Progenitor cell of endocrine pancreas (in vitro differentiated cells): ENCODE measurements around the gene C5orf63. TPM values are rescaled to one million over a fixed set of nuclear protein-coding genes. Genes with fewer than 3 reads are reported as not detected.
"Not testable (repeated sequence)": the region's sequence is repeated elsewhere in the genome, so short reads cannot be mapped to it uniquely, and the experiment has no call there.

Experiments used
- DNase-seq: peaks from one replicate; pipeline ENCODE4 v3.0.0; 2021; ENCODE audit warnings: low spot score; ENCODE audit not compliant: unreplicated experiment
- H3K27ac Mint-ChIP-seq: 2 replicates; pipeline ENCODE4 v1.8.0; 2021; ENCODE audit warnings: mild to moderate bottlenecking, moderate library complexity, mixed read lengths
- H3K27me3 Mint-ChIP-seq: 2 replicates; pipeline ENCODE4 v1.8.0; 2021; ENCODE audit warnings: mixed read lengths
- H3K36me3 Mint-ChIP-seq: 2 replicates; pipeline ENCODE4 v1.8.0; 2022; ENCODE audit warnings: mixed read lengths; ENCODE audit not compliant: insufficient read depth
- H3K4me1 Mint-ChIP-seq: 2 replicates; pipeline ENCODE4 v1.8.0; 2021; ENCODE audit warnings: low read depth, mixed read lengths
- H3K4me3 Mint-ChIP-seq: 2 replicates; pipeline ENCODE4 v1.8.0; 2021; ENCODE audit warnings: low read depth, mild to moderate bottlenecking, moderate library complexity, mixed read lengths
- H3K9me3 Mint-ChIP-seq: 2 replicates; pipeline ENCODE4 v1.8.0; 2021; ENCODE audit warnings: low read depth, mixed read lengths
- CTCF ChIP-seq: fragments of 200-600 bp; sonication (generic); IDR thresholded peaks from one replicate; pipeline ENCODE4 v1.5.0; 2021; ENCODE audit warnings: antibody characterized with exemption, mild to moderate bottlenecking; ENCODE audit not compliant: unreplicated experiment
- total RNA-seq: library from RNA; stranded (reverse); gene quantifications from 2 replicates; pipeline ENCODE4 v1.2.1, GENCODE V29; 2021

Gene C5orf63
- total RNA-seq, 1 donor from 2014 or later = 9.9 TPM

GRCh38 chr5:127022846-127023245 is 50.5 kb downstream of the C5orf63 start:
- Mint-ChIP-seq H3K27ac (no peak overlapping the region), H3K36me3 (no peaks in the 10 kb centered on the region), H3K4me3 (no peak overlapping the region), H3K9me3 (no peaks in the 10 kb centered on the region), H3K27me3 (no peaks in the 10 kb centered on the region), H3K4me1 (peaks cover 20% of the 10 kb centered on the region)
- no peak for DNase-seq
- TF ChIP-seq CTCF = no peak

- DNase-seq = no peak
- no peak overlapping the region for H3K4me3 Mint-ChIP-seq
- peaks cover 2% of the 10 kb centered on the region for H3K4me1 Mint-ChIP-seq
- TF ChIP-seq CTCF = no peak
- no peak overlapping the region for H3K27ac Mint-ChIP-seq
- peaks cover 1% of the 10 kb centered on the region for H3K36me3 Mint-ChIP-seq
- H3K27me3 Mint-ChIP-seq = no peaks in the 10 kb centered on the region
- no peaks in the 10 kb centered on the region for H3K9me3 Mint-ChIP-seq
Measured at GRCh38 chr5:127019928-127020327, 53.4 kb downstream of the C5orf63 start.

GRCh38 chr5:127016722-127017121 is 56.6 kb downstream of the C5orf63 start:
- not testable (repeated sequence) for H3K4me3 Mint-ChIP-seq, H3K27ac Mint-ChIP-seq, H3K36me3 Mint-ChIP-seq, DNase-seq, H3K27me3 Mint-ChIP-seq, H3K4me1 Mint-ChIP-seq, H3K9me3 Mint-ChIP-seq

GRCh38 chr5:127015716-127016115 is 57.6 kb downstream of the C5orf63 start:
- Mint-ChIP-seq H3K36me3 (peaks cover 1% of the 10 kb centered on the region), H3K9me3 (no peaks in the 10 kb centered on the region), H3K27me3 (no peaks in the 10 kb centered on the region), H3K4me3 (no peak overlapping the region), H3K4me1 (no peaks in the 10 kb centered on the region), H3K27ac (no peak overlapping the region)
- no peak for TF ChIP-seq CTCF
- no peak for DNase-seq

- Mint-ChIP-seq H3K27ac (no peak overlapping the region), H3K4me1 (no peaks in the 10 kb centered on the region), H3K9me3 (peaks cover 4% of the 10 kb centered on the region), H3K27me3 (no peaks in the 10 kb centered on the region), H3K4me3 (no peak overlapping the region), H3K36me3 (peaks cover 1% of the 10 kb centered on the region)
- DNase-seq = no peak
- no peak for TF ChIP-seq CTCF
Measured at GRCh38 chr5:127014573-127014972, 58.7 kb downstream of the C5orf63 start.

- no peak for DNase-seq
- TF ChIP-seq CTCF = no peak
- H3K27ac Mint-ChIP-seq = no peak overlapping the region
- peaks cover 1% of the 10 kb centered on the region for H3K36me3 Mint-ChIP-seq
- H3K27me3 Mint-ChIP-seq = no peaks in the 10 kb centered on the region
- no peak overlapping the region for H3K4me3 Mint-ChIP-seq
- no peaks in the 10 kb centered on the region for H3K4me1 Mint-ChIP-seq
- H3K9me3 Mint-ChIP-seq = peaks cover 4% of the 10 kb centered on the region
Measured at GRCh38 chr5:127013407-127013806, 59.9 kb downstream of the C5orf63 start.
